Glomerular visceral epithelial cell (primary cell): ENCODE data around the gene PGM2L1.
"Not testable (repeated sequence)": the region's sequence is repeated elsewhere in the genome, so short reads cannot be mapped to it uniquely, and the experiment has no call there.

Experiments
- DNase-seq: peaks from one replicate; pipeline ENCODE4 v3.0.0-alpha.2; 2016; ENCODE audit errors: extremely low spot score

The PGM2L1 gene

GRCh38 chr11:74338963-74339362, 59.3 kb downstream of the PGM2L1 start:
- DNase-seq = no peak

GRCh38 chr11:74333193-74333592, 65.0 kb downstream of the PGM2L1 start:
- DNase-seq = no peak

GRCh38 chr11:74332291-74332690, 65.9 kb downstream of the PGM2L1 start:
- DNase-seq = no peak

DNA sequence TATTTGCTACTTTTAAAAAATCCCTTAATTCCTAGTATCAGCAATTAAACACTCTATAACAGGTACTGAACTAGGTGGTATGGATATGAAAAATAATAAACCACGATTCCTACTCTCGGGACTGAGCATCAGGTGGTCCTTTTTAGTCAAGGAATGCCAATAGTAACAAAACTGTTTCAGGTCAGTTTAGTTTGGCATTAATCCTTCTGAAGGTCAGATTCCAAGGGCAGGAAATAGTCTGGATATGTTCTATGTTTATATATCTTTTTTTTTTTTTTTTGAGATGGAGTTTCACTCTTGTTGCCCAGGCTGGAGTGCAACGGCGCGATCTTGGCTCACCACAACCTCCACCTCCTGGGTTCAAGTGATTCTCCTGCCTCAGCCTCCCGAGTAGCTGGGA, 67.2 kb downstream of the PGM2L1 start:
- DNase-seq = not testable (repeated sequence)

DNA sequence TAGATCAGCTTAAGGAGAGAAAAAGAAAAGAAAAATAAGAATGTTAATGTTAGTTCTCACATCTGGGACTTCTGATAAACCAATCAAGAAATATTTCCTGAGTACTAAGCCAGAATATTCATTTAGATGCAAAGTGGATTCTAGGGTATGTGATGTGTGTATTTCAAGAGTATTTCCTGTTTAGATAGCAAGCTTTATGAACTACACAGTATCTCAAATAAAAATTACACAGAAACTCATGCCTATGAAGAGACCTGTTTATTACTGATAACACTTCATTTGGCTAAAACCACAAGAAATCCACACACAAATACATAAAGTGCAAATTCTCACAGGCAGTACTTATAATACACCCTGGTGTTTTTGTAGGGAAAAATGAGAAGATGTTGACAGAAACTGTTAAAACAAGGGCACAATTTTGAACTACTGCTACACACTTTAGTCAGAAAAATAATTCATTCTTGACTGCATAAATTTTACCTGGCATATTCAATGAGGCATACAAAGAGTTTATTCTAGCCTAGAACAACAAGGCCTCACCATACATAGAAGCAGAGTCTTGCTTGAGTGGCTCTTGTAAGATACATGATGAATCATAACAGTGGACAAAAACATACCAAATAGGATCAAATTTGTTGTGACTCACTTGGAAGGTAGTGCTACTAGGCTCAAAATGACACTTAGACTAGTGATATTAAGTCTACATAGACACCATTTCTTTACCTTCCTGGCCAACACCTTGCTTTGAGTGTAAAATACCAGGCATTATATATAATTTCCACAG, 68.0 kb downstream of the PGM2L1 start:
- DNase-seq = peak; percentile 48

DNA sequence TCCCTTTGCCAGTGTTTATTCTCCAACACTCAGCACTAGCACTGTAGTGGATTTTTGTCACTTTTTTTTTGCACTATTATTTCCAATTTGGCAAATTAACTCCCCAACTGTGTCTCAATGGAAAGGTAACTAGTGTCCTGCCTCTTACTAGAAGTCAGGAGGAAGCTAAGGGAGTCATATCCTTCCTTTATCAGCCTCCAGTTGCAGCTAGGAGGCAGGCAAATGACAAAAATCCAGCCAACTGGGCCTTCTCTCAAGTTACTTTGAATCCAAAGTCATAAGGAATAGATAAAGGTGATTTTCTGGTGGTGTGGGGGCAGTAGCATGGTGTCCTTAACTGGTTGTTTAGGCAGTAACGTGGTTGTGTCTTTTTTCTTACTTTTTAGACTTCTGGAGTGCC, 71.2 kb downstream of the PGM2L1 start:
- no peak for DNase-seq

DNA sequence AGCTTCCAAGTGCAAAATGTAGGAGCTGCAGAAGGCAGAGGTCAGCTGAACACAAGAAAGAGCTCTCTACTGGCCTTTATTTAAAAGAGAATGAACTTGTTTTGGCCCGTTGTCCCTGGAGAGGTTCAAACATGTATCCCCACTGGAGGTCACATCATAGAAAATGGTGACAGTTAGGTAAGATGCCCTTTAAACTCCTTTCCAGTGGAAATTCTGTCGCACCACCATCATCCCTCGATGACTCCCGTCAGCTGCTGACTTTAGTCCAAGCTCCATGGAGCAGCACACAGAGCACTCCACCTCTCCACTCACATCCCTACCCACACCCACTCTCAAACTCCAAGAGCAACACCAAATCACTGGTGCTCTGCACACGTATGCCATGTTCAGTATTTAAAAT, 71.6 kb downstream of the PGM2L1 start:
- no peak for DNase-seq

DNA sequence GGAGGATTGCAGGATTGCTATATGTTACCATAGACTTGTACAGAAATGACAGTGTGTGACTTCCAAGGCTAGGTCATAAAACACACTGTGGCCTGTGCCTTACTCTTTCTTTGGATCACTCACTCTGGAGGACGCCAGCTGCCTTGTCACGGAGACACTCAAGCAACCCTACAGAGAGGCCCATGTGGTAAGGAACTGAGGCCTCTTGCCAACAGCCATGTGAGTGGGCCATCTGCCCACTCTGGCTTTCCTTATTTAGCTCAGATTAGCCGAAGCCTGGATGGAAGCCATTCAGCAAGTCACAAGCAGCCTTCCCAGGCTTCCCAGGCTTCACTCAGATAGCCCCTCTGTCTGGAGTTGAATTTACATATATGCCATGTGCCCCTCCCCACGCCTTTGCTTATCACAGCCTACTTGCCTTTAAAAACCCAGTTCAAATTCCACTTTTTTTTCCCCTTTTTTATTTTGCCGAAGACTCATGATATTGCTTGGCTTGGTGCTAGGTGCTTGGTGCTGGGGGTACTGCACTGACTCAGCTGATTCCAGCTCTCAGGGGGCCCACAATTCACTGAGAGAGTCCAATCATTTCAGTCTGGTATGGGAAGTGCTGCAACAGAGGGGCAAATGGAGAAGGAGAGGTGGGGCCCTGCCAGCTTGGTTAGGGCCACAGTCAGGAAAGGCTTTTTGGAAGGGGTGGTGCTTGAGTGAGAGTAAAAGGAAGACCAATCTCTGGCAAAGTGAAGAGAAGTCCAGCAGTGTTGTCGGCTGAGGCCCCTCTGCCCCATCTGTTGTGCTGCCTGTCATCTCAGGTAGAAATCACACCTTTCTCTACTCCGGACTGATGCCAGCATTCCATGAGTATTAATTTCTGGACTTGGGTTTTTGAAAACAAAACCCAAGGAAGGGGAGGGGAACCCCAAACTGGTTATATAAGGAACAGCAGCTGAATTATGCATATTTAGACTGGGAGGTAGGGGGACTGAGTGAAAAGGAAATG, 72.3 kb downstream of the PGM2L1 start:
- no peak for DNase-seq

DNA sequence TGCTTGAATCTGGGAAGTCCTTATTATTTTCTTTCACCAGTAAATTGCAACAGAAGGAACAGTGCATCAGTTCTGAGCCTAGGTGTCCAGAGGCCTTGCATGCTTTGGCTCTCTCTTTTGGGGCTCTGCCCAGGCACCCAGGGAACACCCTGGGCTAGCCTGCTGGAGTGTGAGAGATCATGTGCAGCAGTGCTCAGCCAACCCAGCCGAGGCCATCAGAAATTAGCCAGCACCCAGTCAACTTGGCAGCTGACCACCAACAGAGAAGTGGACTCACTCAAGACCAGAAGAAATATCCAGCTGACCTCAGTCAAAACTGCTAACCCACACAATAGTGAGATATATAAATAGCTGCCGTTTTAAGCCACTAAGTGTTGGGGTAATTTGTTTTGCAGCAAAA, 75.6 kb downstream of the PGM2L1 start:
- DNase-seq = no peak

GRCh38 chr11:74321487-74322188, 76.6 kb downstream of the PGM2L1 start:
- no peak for DNase-seq

DNA sequence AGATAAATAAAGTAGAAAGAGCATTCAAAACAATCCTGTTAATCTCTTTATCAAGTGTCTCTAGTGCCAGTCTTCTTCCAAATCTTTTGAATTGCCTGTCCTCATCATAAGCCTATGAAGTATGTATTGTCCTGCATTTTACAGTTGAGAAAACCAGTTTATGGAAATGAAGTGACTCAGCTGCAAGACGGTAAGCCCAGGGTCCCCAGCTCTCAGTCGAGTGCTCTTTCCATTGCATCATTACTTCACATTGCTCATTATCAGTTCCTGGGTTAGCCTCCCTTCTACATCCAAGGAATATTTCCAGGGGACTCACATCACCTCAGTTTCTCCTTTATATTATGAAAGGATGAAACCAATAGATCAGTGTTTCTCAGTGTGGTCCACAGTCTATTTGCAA, 77.7 kb downstream of the PGM2L1 start:
- DNase-seq = no peak

DNA sequence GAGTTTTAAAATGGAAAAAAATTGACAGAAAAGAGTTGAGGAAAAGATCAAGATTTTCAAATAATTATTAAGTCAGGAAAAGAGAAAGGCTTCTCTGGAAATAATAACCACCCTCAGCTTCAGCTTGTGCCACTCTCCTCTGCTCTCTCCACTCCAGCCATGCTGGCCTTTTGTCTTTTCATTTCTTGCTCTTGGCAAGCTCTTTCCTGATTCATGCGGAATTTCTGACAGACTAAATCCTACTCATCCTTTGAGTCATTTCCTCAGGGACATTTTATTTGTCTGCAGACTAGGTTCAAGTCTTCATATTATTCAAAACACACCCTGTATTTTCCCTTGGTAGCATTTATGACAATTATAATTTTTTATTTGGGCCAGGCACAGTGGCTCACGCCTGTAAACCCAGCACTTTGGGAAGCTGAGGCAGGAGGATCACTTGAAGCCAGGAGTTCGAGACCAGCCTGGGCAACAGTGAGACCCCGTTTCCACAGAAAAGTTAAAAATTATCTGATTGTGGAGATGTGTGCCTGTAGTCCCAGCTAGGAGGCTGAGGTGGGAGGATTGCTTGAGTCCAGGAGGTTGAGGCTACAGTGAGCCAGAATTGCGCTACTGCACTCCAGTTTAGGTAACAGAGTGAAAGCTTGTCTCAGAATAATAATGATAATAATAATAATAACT, 79.0 kb downstream of the PGM2L1 start:
- DNase-seq = peak; percentile 50

- no peak for DNase-seq
These were observed 79.8 kb downstream of the PGM2L1 start for GRCh38 chr11:74318241-74318932.

DNA sequence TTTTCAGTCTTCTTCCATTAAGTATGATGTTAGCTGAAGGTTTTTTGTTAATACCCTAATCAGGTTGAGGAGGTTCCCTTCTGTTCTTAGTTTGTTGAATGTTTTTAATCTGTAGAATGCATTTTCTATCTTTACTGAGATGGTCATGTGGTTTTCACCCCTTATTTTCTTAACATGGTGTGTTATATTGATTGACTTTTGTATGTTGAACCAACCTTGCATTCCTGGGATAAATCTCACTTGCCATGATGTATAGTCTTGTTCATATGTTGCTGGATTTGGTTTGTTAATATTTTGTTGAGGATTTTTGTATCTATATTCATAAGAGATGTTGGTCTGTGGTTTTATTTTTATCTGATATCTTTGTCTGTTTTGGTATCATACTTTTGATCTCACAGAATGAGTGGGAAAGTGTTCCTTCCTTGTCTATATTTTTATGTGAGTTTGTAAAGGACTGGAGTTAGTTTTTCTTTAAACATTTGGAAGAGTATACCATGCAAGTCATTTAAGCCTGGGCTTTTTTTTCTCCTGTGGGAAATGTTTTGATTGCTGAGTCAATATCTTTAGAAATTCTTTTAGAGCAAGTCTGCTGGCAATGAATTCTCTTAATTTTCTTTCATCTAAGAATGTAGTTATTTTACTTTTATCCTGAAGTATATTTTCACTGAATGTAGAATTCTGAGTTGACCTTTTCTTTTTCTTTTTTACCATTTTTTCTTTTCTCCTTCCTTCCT, 81.3 kb downstream of the PGM2L1 start:
- no peak for DNase-seq

GRCh38 chr11:74312326-74312725, 85.9 kb downstream of the PGM2L1 start:
- no peak for DNase-seq

- peak; percentile 67 for DNase-seq
These were observed 86.8 kb downstream of the PGM2L1 start, which contains the start of gene P4HA3 for GRCh38 chr11:74311352-74311926. Gene P4HA3 (minus strand): TSS chr11:74311640. CDS start chr11:74311611, 29 bp downstream.

- no peak for DNase-seq
These were observed 87.4 kb downstream of the PGM2L1 start for GRCh38 chr11:74310857-74311256.

DNA sequence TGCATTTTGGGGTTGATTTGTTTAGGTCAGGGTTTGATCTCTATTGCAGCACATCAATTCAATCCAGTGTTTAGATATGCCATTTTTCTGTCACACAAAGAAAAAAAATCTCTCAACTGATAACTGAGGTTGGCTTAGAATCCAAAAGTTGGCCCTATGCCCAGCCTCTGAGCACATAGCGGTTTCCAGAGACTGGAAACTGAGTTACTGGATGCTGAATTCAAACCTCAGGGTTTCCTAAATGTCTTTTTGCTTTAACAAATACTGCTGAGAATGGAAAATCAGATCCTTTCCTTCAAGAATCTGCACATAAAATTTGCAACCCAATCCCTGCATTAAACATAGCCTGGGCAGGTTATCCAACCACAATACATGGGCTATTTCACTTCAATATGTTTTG, 90.8 kb downstream of the PGM2L1 start:
- DNase-seq = peak; percentile 22

- DNase-seq = no peak
These were observed 91.6 kb downstream of the PGM2L1 start for GRCh38 chr11:74306435-74307175.
